GM19328 (cell line): ENCODE results near the gene PRRX2.
"Not testable (repeated sequence)": the region's sequence is repeated elsewhere in the genome, so short reads cannot be mapped to it uniquely, and the experiment has no call there.

Experiments
- ATAC-seq: cut with Tn5 transposase; IDR thresholded peaks from one replicate; pipeline ENCODE4 v1.9.1; 2021; ENCODE audit warnings: mild to moderate bottlenecking, moderate library complexity; ENCODE audit not compliant: unreplicated experiment

The PRRX2 gene

GRCh38 chr9:129649726-129650679, 15.4 kb upstream of the PRRX2 start:
- ATAC-seq = no peak

GRCh38 chr9:129650680-129651235, 14.7 kb upstream of the PRRX2 start:
- no peak for ATAC-seq

GRCh38 chr9:129653823-129654553, 11.5 kb upstream of the PRRX2 start:
- ATAC-seq = no peak

- no peak for ATAC-seq
Observed at GRCh38 chr9:129654554-129655040, 10.8 kb upstream of the PRRX2 start.

- no peak for ATAC-seq
Observed at GRCh38 chr9:129655154-129655553, 10.3 kb upstream of the PRRX2 start.

- no peak for ATAC-seq
Observed at GRCh38 chr9:129655696-129656095, 9.8 kb upstream of the PRRX2 start.

GRCh38 chr9:129656795-129657390, 8.6 kb upstream of the PRRX2 start:
- no peak for ATAC-seq

GRCh38 chr9:129661029-129661428, 4.4 kb upstream of the PRRX2 start:
- no peak for ATAC-seq

- not testable (repeated sequence) for ATAC-seq
Observed at GRCh38 chr9:129662239-129662638, 3.2 kb upstream of the PRRX2 start.

- no peak for ATAC-seq
Observed at GRCh38 chr9:129664746-129665388, 580 bp upstream of the PRRX2 start.

GRCh38 chr9:129665814-129666520, 520 bp downstream of the PRRX2 start:
- ATAC-seq = no peak

GRCh38 chr9:129666575-129666974, 1.1 kb downstream of the PRRX2 start:
- no peak for ATAC-seq

- no peak for ATAC-seq
Observed at GRCh38 chr9:129667378-129667777, 1.9 kb downstream of the PRRX2 start.

GRCh38 chr9:129667850-129668249, 2.4 kb downstream of the PRRX2 start:
- no peak for ATAC-seq

- no peak for ATAC-seq
Observed at GRCh38 chr9:129669141-129669718, 3.8 kb downstream of the PRRX2 start.

- no peak for ATAC-seq
Observed at GRCh38 chr9:129669946-129670345, 4.5 kb downstream of the PRRX2 start.

GRCh38 chr9:129671065-129671464, 5.6 kb downstream of the PRRX2 start:
- no peak for ATAC-seq

GRCh38 chr9:129671519-129671918, 6.1 kb downstream of the PRRX2 start:
- ATAC-seq = no peak

- ATAC-seq = no peak
Observed at GRCh38 chr9:129672702-129673101, 7.3 kb downstream of the PRRX2 start.

- no peak for ATAC-seq
Observed at GRCh38 chr9:129673602-129674001, 8.2 kb downstream of the PRRX2 start.
